ENCODE data around the gene SMIM32. TPM values are rescaled to one million over a fixed set of nuclear protein-coding genes. Genes with fewer than 3 reads are reported as not detected.

SMIM32 gene
- total and polyA plus RNA-seq, 2 donors (not counting 3 experiments of a cell fraction or from before 2014, with no cell fraction given): not detected

- no peak overlapping the region for H3K9ac ChIP-seq (replicated peaks; ENCODE audit: extremely low read depth, insufficient read depth, low read length)
- TF ChIP-seq MAX (IDR thresholded peaks at IDR 0.05; ENCODE audit: insufficient read depth, insufficient read length) (no peak), FOS (IDR thresholded peaks at IDR 0.05; ENCODE audit: borderline replicate concordance, insufficient read depth, low read length) (no peak)
- no peaks in the 10 kb centered on the region for H4K20me1 ChIP-seq (replicated peaks; ENCODE audit: control insufficient read depth, extremely low read depth, insufficient read depth, low read length)
- no TSS peak for BruUV-seq (replicated peaks)
- H3K9me1 ChIP-seq (replicated peaks; ENCODE audit: control insufficient read depth, extremely low read depth, insufficient read depth, low read length): no peaks in the 10 kb centered on the region
- H3K27ac ChIP-seq (ENCODE audit: insufficient read depth, low read depth, low read length): no peak overlapping the region
- CTCF ChIA-PET: interaction anchor here (1.2 kb wide), 1 partner anchor 9 kb away, joined by 4 read pairs; no protein-coding TSS in a partner anchor
- H3K4me2 ChIP-seq (ENCODE audit: insufficient read depth, low read length): no peak overlapping the region
- no peaks in the 10 kb centered on the region for H3K36me3 ChIP-seq (ENCODE audit: control insufficient read depth in 2 of 2, extremely low read depth in 1 of 2, insufficient read depth in 2 of 2, low read length in 2 of 2)
- H3K4me1 ChIP-seq (ENCODE audit: control insufficient read depth, extremely low read depth, insufficient read depth, low read length): peaks cover under 1% of the 10 kb centered on the region
- no peaks in the 10 kb centered on the region for H3K9me3 ChIP-seq (replicated peaks; ENCODE audit: control insufficient read depth, insufficient read depth, low read length)
- H3K27me3 ChIP-seq (ENCODE audit: control insufficient read depth in 2 of 2, insufficient read depth in 2 of 2, low read length in 2 of 2): peaks cover 6 to 12% of the 10 kb centered on the region in 2 experiments
- no peak overlapping the region for H3K4me3 ChIP-seq (replicated peaks in 1 of 3; ENCODE audit: insufficient read depth in 1 of 3, low read depth in 1 of 3, low read length in 3 of 3)
- no peak for FAIRE-seq
- intact Hi-C loops (cut with micrococcal nuclease): no loop called here
- DNase-seq (ENCODE audit: low read depth, low spot score): no peak
- POLR2A ChIA-PET: no interaction called here
- H2AFZ ChIP-seq (ENCODE audit: low read depth, low read length): no peak overlapping the region
- dilution Hi-C loops (cut with MboI; ENCODE audit: extremely low pct_ligation_motif_present, low sequenced_read_pairs): no loop called here
- H3K79me2 ChIP-seq (ENCODE audit: control insufficient read depth, insufficient read depth, low read length): no peaks in the 10 kb centered on the region
Observed at GRCh38 chr5:136186796-136187195, 6.2 kb downstream of the SMIM32 start.

- H3K36me3 ChIP-seq (ENCODE audit: control insufficient read depth in 2 of 2, extremely low read depth in 1 of 2, insufficient read depth in 2 of 2, low read length in 2 of 2): no peaks in the 10 kb centered on the region
- H3K9ac ChIP-seq (replicated peaks; ENCODE audit: extremely low read depth, insufficient read depth, low read length): no peak overlapping the region
- H3K9me1 ChIP-seq (replicated peaks; ENCODE audit: control insufficient read depth, extremely low read depth, insufficient read depth, low read length): no peaks in the 10 kb centered on the region
- H3K79me2 ChIP-seq (ENCODE audit: control insufficient read depth, insufficient read depth, low read length): no peaks in the 10 kb centered on the region
- intact Hi-C loops (cut with micrococcal nuclease) (no loop called here), dilution Hi-C loops (cut with MboI; ENCODE audit: extremely low pct_ligation_motif_present, low sequenced_read_pairs) (no loop called here)
- DNase-seq (ENCODE audit: low read depth, low spot score) (no peak), FAIRE-seq (no peak)
- TF ChIP-seq GATA2 (IDR thresholded peaks at IDR 0.05; ENCODE audit: insufficient read depth, insufficient read length, low read depth, low read length) (no peak), POLR2AphosphoS5 (IDR thresholded peaks at IDR 0.05; ENCODE audit: insufficient read depth, low read depth, low read length) (no peak), MAX (IDR thresholded peaks at IDR 0.05; ENCODE audit: insufficient read depth, insufficient read length) (no peak), EZH2 (IDR thresholded peaks at IDR 0.05; ENCODE audit: borderline replicate concordance, low read depth, low read length, severe bottlenecking) (no peak), POLR2A (IDR thresholded peaks at IDR 0.05; ENCODE audit: low read depth, low read length) (no peak), CTCF (IDR thresholded peaks at IDR 0.05; ENCODE audit: extremely low read depth in 1 of 2, insufficient read depth in 1 of 2, low read depth in 1 of 2, low read length in 2 of 2) (no peak), FOS (IDR thresholded peaks at IDR 0.05; ENCODE audit: borderline replicate concordance, insufficient read depth, low read length) (no peak), MYC (IDR thresholded peaks at IDR 0.05; ENCODE audit: low read depth, low read length) (no peak), JUN (IDR thresholded peaks at IDR 0.05; ENCODE audit: borderline replicate concordance, insufficient read depth, insufficient read length, low read depth) (no peak)
- no peaks in the 10 kb centered on the region for H3K9me3 ChIP-seq (replicated peaks; ENCODE audit: control insufficient read depth, insufficient read depth, low read length)
- H3K27ac ChIP-seq (ENCODE audit: insufficient read depth, low read depth, low read length): no peak overlapping the region
- no peak overlapping the region for H3K4me2 ChIP-seq (ENCODE audit: insufficient read depth, low read length)
- BruUV-seq (replicated peaks): no TSS peak
- peaks cover under 1 to 5% of the 10 kb centered on the region in 2 experiments for H3K27me3 ChIP-seq (ENCODE audit: control insufficient read depth in 2 of 2, insufficient read depth in 2 of 2, low read length in 2 of 2)
- ChIA-PET POLR2A (no interaction called here), CTCF (interaction anchor here (1.2 to 1.7 kb wide), 2 partner anchors 9 to 26 kb away, joined by 4 to 6 read pairs; no protein-coding TSS in a partner anchor)
- H4K20me1 ChIP-seq (replicated peaks; ENCODE audit: control insufficient read depth, extremely low read depth, insufficient read depth, low read length): no peaks in the 10 kb centered on the region
- no peak overlapping the region for H2AFZ ChIP-seq (ENCODE audit: low read depth, low read length)
- no peak overlapping the region for H3K4me3 ChIP-seq (replicated peaks in 1 of 3; ENCODE audit: insufficient read depth in 1 of 3, low read depth in 1 of 3, low read length in 3 of 3)
- H3K4me1 ChIP-seq (ENCODE audit: control insufficient read depth, extremely low read depth, insufficient read depth, low read length): no peaks in the 10 kb centered on the region
Observed at GRCh38 chr5:136185974-136186665, 6.8 kb downstream of the SMIM32 start.

All from endothelial cell of umbilical vein (primary cell).